H1 (cell line): Measurements from ENCODE around the gene DNAAF5. TPM values are rescaled to one million over a fixed set of nuclear protein-coding genes. Genes with fewer than 3 reads are reported as not detected.

Experiments used
- CTCF ChIA-PET: fragments of 300-600 bp; sonication (Branson Sonifier 250); formaldehyde crosslinking; loops from one replicate; lab custom pipeline; 2021; ENCODE audit not compliant: partially characterized antibody; lab: Charles Lee
- POLR2A ChIA-PET: fragments of 300-600 bp; sonication (Branson Sonifier 250); formaldehyde crosslinking; loops from one replicate; lab custom pipeline; 2021; ENCODE audit warnings: inconsistent platforms; ENCODE audit not compliant: partially characterized antibody; lab: Charles Lee
- DNase-seq, 2 experiments: peaks; one replicate each; pipeline versions ENCODE4 v3.0.0 to v3.0.0-alpha.2; 2010 to 2022; ENCODE audit warnings: low spot score in 2 of 2, low read depth in 1 of 2, mixed read lengths in 1 of 2
- FAIRE-seq: peaks from 2 replicates; lab custom pipeline; 2011; peaks lifted over from hg19 to GRCh38; lab: Jason Lieb, UNC
- H2AFZ ChIP-seq: 2 replicates; pipeline ENCODE4 v1.8.1; 2012; ENCODE audit warnings: low read length, inconsistent platforms
- H2AK5ac ChIP-seq: 2 replicates; pipeline ENCODE4 v1.6.1; 2013; ENCODE audit warnings: low read depth, low read length
- H2BK120ac ChIP-seq: replicated peaks from 2 replicates; pipeline ENCODE3; 2013; ENCODE audit warnings: low read depth, low read length, inconsistent platforms
- H2BK12ac ChIP-seq: 2 replicates; pipeline ENCODE4 v1.6.1; 2013; ENCODE audit warnings: low read depth, low read length
- H2BK15ac ChIP-seq: 2 replicates; pipeline ENCODE4 v1.6.1; 2013; ENCODE audit warnings: low read length
- H2BK20ac ChIP-seq: 2 replicates; pipeline ENCODE4 v1.6.1; 2013; ENCODE audit warnings: low read length
- H2BK5ac ChIP-seq: 2 replicates; pipeline ENCODE4 v1.6.1; 2013; ENCODE audit warnings: low read depth, low read length
- H3K14ac ChIP-seq: 2 replicates; pipeline ENCODE4 v1.6.1; 2013; ENCODE audit warnings: inconsistent platforms; ENCODE audit not compliant: insufficient read length
- H3K18ac ChIP-seq: 2 replicates; pipeline ENCODE4 v1.6.1; 2013; ENCODE audit warnings: low read length; ENCODE audit errors: extremely low read depth
- H3K23ac ChIP-seq: 2 replicates; pipeline ENCODE4 v1.6.1; 2013; ENCODE audit warnings: inconsistent platforms; ENCODE audit not compliant: insufficient read length
- H3K23me2 ChIP-seq: 2 replicates; pipeline ENCODE4 v1.6.1; 2013; ENCODE audit warnings: low read depth, low read length
- H3K27ac ChIP-seq: 2 replicates; pipeline ENCODE4 v1.6.1; 2011; ENCODE audit warnings: low read depth, low read length, inconsistent platforms
- H3K27me3 ChIP-seq, 4 experiments: replicated peaks in 1 of 4; 1 replicate in 1 of 4; 2 replicates in 3 of 4; pipeline versions ENCODE4 v1.6.1 to v1.8.1; 2011 to 2013; ENCODE audit warnings: low read length in 3 of 4, mild to moderate bottlenecking in 3 of 4, inconsistent platforms in 2 of 4, mixed read lengths in 2 of 4, moderate library complexity in 1 of 4; ENCODE audit not compliant: control insufficient read depth in 3 of 4, insufficient read depth in 3 of 4; ENCODE audit errors: extremely low read depth in 1 of 4
- H3K36me3 ChIP-seq, 4 experiments: 2 replicates each; pipeline versions ENCODE4 v1.6.1 to v1.8.1; 2011 to 2013; ENCODE audit warnings: mild to moderate bottlenecking in 4 of 4, low read length in 3 of 4, moderate library complexity in 2 of 4, control low read depth in 1 of 4, inconsistent platforms in 1 of 4; ENCODE audit not compliant: insufficient read depth in 4 of 4, control insufficient read depth in 2 of 4
- H3K4ac ChIP-seq: replicated peaks from 2 replicates; pipeline ENCODE3; 2013; ENCODE audit warnings: low read length, low read depth, mixed read lengths, inconsistent platforms; ENCODE audit not compliant: insufficient read length
- H3K4me1 ChIP-seq, 4 experiments: replicated peaks in 1 of 4; 1 replicate in 1 of 4; 2 replicates in 3 of 4; pipeline versions ENCODE4 v1.6.1 to v1.8.1; 2011 to 2013; ENCODE audit warnings: low read length in 3 of 4, inconsistent platforms in 2 of 4, mixed read lengths in 1 of 4; ENCODE audit not compliant: insufficient read depth in 4 of 4, control insufficient read depth in 3 of 4
- H3K4me2 ChIP-seq, 2 experiments: 2 replicates each; pipeline versions ENCODE4 v1.6.1 to v1.8.1; 2011 to 2013; ENCODE audit warnings: low read depth in 2 of 2, low read length in 2 of 2, control low read depth in 1 of 2, inconsistent platforms in 1 of 2, mild to moderate bottlenecking in 1 of 2; ENCODE audit not compliant: insufficient read depth in 1 of 2
- H3K4me3 ChIP-seq, 4 experiments: fragments of 200-600, 300-600 bp in 1 of 4; sonication (generic), shearing (Covaris generic), sonication (Bioruptor Twin) in 1 of 4; 2 replicates each; pipeline versions ENCODE4 v1.5.1 to v1.8.1; 2011 to 2016; ENCODE audit warnings: low read length in 4 of 4, low read depth in 3 of 4, control low read depth in 2 of 4, inconsistent platforms in 2 of 4, mild to moderate bottlenecking in 2 of 4, mixed read lengths in 1 of 4, moderate library complexity in 1 of 4; ENCODE audit not compliant: insufficient read depth in 2 of 4; ENCODE audit errors: extremely low read depth in 1 of 4
- H3K56ac ChIP-seq: replicated peaks from 2 replicates; pipeline ENCODE3; 2013; ENCODE audit warnings: low read depth, mild to moderate bottlenecking, mixed read lengths, low read length, inconsistent platforms; ENCODE audit not compliant: insufficient read length
- H3K79me1 ChIP-seq: 2 replicates; pipeline ENCODE4 v1.6.1; 2013; ENCODE audit warnings: low read depth, low read length, control low read depth
- H3K79me2 ChIP-seq, 2 experiments: 2 replicates each; pipeline versions ENCODE4 v1.6.1 to v1.8.1; 2012 to 2013; ENCODE audit warnings: low read length in 2 of 2, mild to moderate bottlenecking in 2 of 2, inconsistent platforms in 1 of 2; ENCODE audit not compliant: insufficient read depth in 2 of 2, control insufficient read depth in 1 of 2
- H3K9ac ChIP-seq, 4 experiments: replicated peaks in 1 of 4; 1 replicate in 1 of 4; 2 replicates in 3 of 4; pipeline versions ENCODE4 v1.6.1 to v1.8.1; 2011 to 2013; ENCODE audit warnings: low read depth in 3 of 4, low read length in 3 of 4, control low read depth in 2 of 4, mild to moderate bottlenecking in 2 of 4, moderate library complexity in 2 of 4, inconsistent platforms in 1 of 4; ENCODE audit errors: extremely low read depth in 1 of 4
- H3K9me3 ChIP-seq, 2 experiments: 2 replicates each; pipeline versions ENCODE4 v1.6.1 to v1.8.1; 2012 to 2013; ENCODE audit warnings: mild to moderate bottlenecking in 2 of 2, moderate library complexity in 2 of 2, control low read depth in 1 of 2, inconsistent platforms in 1 of 2, low read depth in 1 of 2, low read length in 1 of 2, mixed read lengths in 1 of 2; ENCODE audit not compliant: insufficient read depth in 2 of 2
- H4K20me1 ChIP-seq, 2 experiments: replicated peaks in 1 of 2; 2 replicates each; pipeline versions ENCODE3 to v1.8.1; 2011 to 2013; ENCODE audit warnings: inconsistent platforms in 2 of 2, low read length in 2 of 2, mild to moderate bottlenecking in 1 of 2; ENCODE audit not compliant: insufficient read depth in 2 of 2, control insufficient read depth in 1 of 2
- H4K5ac ChIP-seq: 2 replicates; pipeline ENCODE4 v1.6.1; 2013; ENCODE audit warnings: low read length, low read depth, mixed read lengths, inconsistent platforms; ENCODE audit not compliant: insufficient read length
- H4K8ac ChIP-seq: 2 replicates; pipeline ENCODE4 v1.8.0; 2013; ENCODE audit warnings: mild to moderate bottlenecking, moderate library complexity, low read length, inconsistent platforms; ENCODE audit not compliant: insufficient read depth; ENCODE audit errors: extremely low read depth
- H4K91ac ChIP-seq: replicated peaks from 2 replicates; pipeline ENCODE3; 2013; ENCODE audit warnings: low read length, mixed read lengths, inconsistent platforms; ENCODE audit not compliant: insufficient read length
- CBX5 ChIP-seq: fragments of 300-800, 300-1000 bp; sonication (generic); IDR thresholded peaks from 2 replicates; pipeline ENCODE4 v1.7.1; 2016; ENCODE audit warnings: antibody characterized with exemption, low read length, low read depth
- CBX8 ChIP-seq: fragments of 300-800, 300-1000 bp; sonication (generic); IDR thresholded peaks from 2 replicates; pipeline ENCODE4 v1.7.1; 2016; ENCODE audit warnings: low read depth, low read length, borderline replicate concordance
- CTCF ChIP-seq, 3 experiments: IDR thresholded peaks; 1 replicate in 2 of 3; 2 replicates in 1 of 3; pipeline versions ENCODE4 v1.5.1 to v1.6.1; 2011; ENCODE audit warnings: low read length in 3 of 3, mild to moderate bottlenecking in 3 of 3, inconsistent platforms in 2 of 3, low read depth in 1 of 3, moderate library complexity in 1 of 3; ENCODE audit not compliant: insufficient read depth in 1 of 3; ENCODE audit errors: control extremely low read depth in 1 of 3
- GTF2F1 ChIP-seq: IDR thresholded peaks from 2 replicates; pipeline ENCODE4 v1.6.1; 2012; ENCODE audit warnings: low read depth, low read length, improper control_type of control experiment, borderline replicate concordance
- JUND ChIP-seq: IDR thresholded peaks from 2 replicates; pipeline ENCODE4 v1.6.1; 2011; ENCODE audit warnings: mild to moderate bottlenecking, improper control_type of control experiment, low read length
- KDM5A ChIP-seq: fragments of 200-600 bp; IDR thresholded peaks from 2 replicates; pipeline ENCODE4 v1.7.1; 2012; ENCODE audit warnings: mild to moderate bottlenecking, low read length, inconsistent platforms, mixed read lengths
- PHF8 ChIP-seq: fragments of 200-600 bp; sonication (generic); conservative IDR thresholded peaks from 2 replicates; pipeline ENCODE4 v1.7.1; 2012; ENCODE audit warnings: low read depth, mild to moderate bottlenecking, inconsistent platforms, low read length, moderate library complexity
- POLR2A ChIP-seq, 2 experiments: IDR thresholded peaks; 1 replicate in 1 of 2; 2 replicates in 1 of 2; pipeline ENCODE4 v1.6.1; 2011; ENCODE audit warnings: low read depth in 2 of 2, low read length in 2 of 2, mild to moderate bottlenecking in 2 of 2; ENCODE audit errors: control extremely low read depth in 1 of 2
- RBBP5 ChIP-seq: IDR thresholded peaks from 2 replicates; pipeline ENCODE4 v1.7.1; 2012; ENCODE audit warnings: low read depth, mild to moderate bottlenecking, inconsistent platforms, low read length, moderate library complexity, borderline replicate concordance
- SP2 ChIP-seq: IDR thresholded peaks from 2 replicates; pipeline ENCODE4 v1.6.1; 2012; ENCODE audit warnings: mild to moderate bottlenecking, low read length, inconsistent platforms
- SP4 ChIP-seq: IDR thresholded peaks from 2 replicates; pipeline ENCODE4 v1.6.1; 2012; ENCODE audit warnings: low read length, inconsistent platforms
- TAF1 ChIP-seq: IDR thresholded peaks from 2 replicates; pipeline ENCODE4 v1.6.1; 2011; ENCODE audit warnings: mild to moderate bottlenecking, low read depth, low read length
- YY1 ChIP-seq: IDR thresholded peaks from 2 replicates; pipeline ENCODE4 v1.6.1; 2011; ENCODE audit warnings: low read depth, mild to moderate bottlenecking, low read length
- WGBS, 2 experiments: shearing (Covaris generic) in 1 of 2; methylation state at CpG; one replicate each; pipeline versions ENCODE4 v1.1.6 to v1.1.7; 2013 to 2015; ENCODE audit warnings: low lambda C conversion rate in 2 of 2, mixed read lengths in 2 of 2, inconsistent platforms in 1 of 2, low coverage in 1 of 2, missing lambda C conversion rate in 1 of 2; ENCODE audit not compliant: insufficient replicate concordance in 2 of 2, insufficient coverage in 1 of 2, insufficient read length in 1 of 2; ENCODE audit errors: extremely low coverage in 1 of 2, missing lambda C conversion rate in 1 of 2; 5-methylcytosine and 5-hydroxymethylcytosine counted together
- polyA plus RNA-seq, 7 experiments: library from polyadenylated mRNA; depleted of rRNA in 3 of 7; stranded (reverse) in 5 of 7; unstranded in 2 of 7; fragments of >200 nt in 5 of 7; fragments of 200-250 nt in 2 of 7; gene quantifications; 1 replicate in 5 of 7; 2 replicates in 1 of 7; 4 replicates in 1 of 7; pipeline versions ENCODE4 v1.2.1 to v1.2.3, GENCODE V29; 2011 to 2013; ENCODE audit warnings: missing spikeins in 2 of 7, mixed read lengths in 2 of 7
- total RNA-seq: library from RNA; stranded (reverse); fragmentation: NEBNext Ultra II Directional; extraction: Animal tissue kit (Norgen Biotek cat#: 25700); gene quantifications from 2 replicates; pipeline ENCODE4 v1.2.1, GENCODE V29; 2021

The DNAAF5 gene
- total and polyA plus RNA-seq, 2 of the 8 experiments (the other 6 are each of a cell fraction or from before 2014, with no cell fraction given): 55.1 to 95.9 TPM

- Histone ChIP-seq H4K20me1 (peaks cover 0 to 10% of the 10 kb centered on the region in 2 experiments), H3K18ac (no peak overlapping the region), H3K27me3 (no peaks in the 10 kb centered on the region), H4K5ac (no peak overlapping the region), H3K4me2 (peak overlapping the region; percentile 51 to 65), H3K4ac (no peak overlapping the region), H2BK12ac (peak overlapping the region; percentile 75; the same call in 1 of the 2 replicates), H2AK5ac (peak overlapping the region; percentile 93), H3K4me1 (peaks cover 0 to 7% (median 4%) of the 10 kb centered on the region in 4 experiments; a peak in 5 of 7 replicates), H3K9ac (no peak overlapping the region), H3K23ac (no peak overlapping the region), H2BK120ac (no peak overlapping the region), H2AFZ (no peak overlapping the region), H4K91ac (no peak overlapping the region), H2BK15ac (no peak overlapping the region), H4K8ac (peak overlapping the region; percentile 65; the same call in 1 of the 2 replicates), H3K27ac (no peak overlapping the region), H3K79me1 (peaks cover 7% of the 10 kb centered on the region), H3K23me2 (no peaks in the 10 kb centered on the region), H2BK5ac (no peak overlapping the region), H3K36me3 (peaks cover 0 to 3% (median 1%) of the 10 kb centered on the region in 4 experiments; a peak in 3 of 8 replicates), H3K9me3 (no peaks in the 10 kb centered on the region), H3K4me3 (peak overlapping the region in 1 of 4 experiments; percentile 54; a peak in 2 of 8 replicates), H3K56ac (no peak overlapping the region), H3K79me2 (peaks cover 0 to 21% of the 10 kb centered on the region in 2 experiments; a peak in 1 of 4 replicates), H2BK20ac (no peak overlapping the region), H3K14ac (no peak overlapping the region)
- ChIA-PET POLR2A (no interaction called here), CTCF (no interaction called here)
- WGBS, 2 experiments: 92% methylated on average over 2 of the region's 9 CpGs; no CpG with 5 or more reads in 1 of the 2 experiments
- FAIRE-seq (no peak), DNase-seq (no peak)
- TF ChIP-seq KDM5A (no peak), YY1 (no peak), RBBP5 (no peak), JUND (no peak), POLR2A (IDR thresholded peaks at IDR 0.05; ENCODE audit: control extremely low read depth in 1 of 2, low read depth in 2 of 2, low read length in 2 of 2) (no peak), CTCF (IDR thresholded peaks at IDR 0.05; ENCODE audit: control extremely low read depth in 1 of 3, insufficient read depth in 1 of 3, low read depth in 1 of 3, low read length in 3 of 3) (no peak), GTF2F1 (no peak), SP4 (no peak), SP2 (no peak), PHF8 (no peak), CBX8 (no peak), TAF1 (no peak), CBX5 (no peak)
Observed at GRCh38 chr7:713139-713457, 13.4 kb upstream of the DNAAF5 start.
